ENCODE measurements around the gene UBE2G2.
"Not testable (repeated sequence)": the region's sequence is repeated elsewhere in the genome, so short reads cannot be mapped to it uniquely, and the experiment has no call there.

Gene UBE2G2

DNA sequence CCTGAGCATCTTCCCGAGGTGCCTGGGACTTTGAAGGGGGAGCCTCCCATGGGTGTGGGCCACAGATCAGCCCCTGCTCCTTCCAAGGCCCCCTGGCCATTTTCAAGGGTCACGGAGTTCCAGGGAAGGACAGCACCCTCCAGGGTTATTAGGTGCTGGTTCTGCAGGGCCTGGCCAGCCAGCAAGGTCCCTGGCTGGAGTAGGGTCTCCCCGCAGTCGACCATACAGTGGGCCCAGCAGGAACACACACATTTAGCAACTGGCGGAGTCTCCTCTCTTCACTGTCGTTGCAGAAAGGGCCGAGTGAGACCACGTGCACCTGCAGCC lies 34.0 kb upstream of the UBE2G2 start:
- DNase-seq = no peak

DNA sequence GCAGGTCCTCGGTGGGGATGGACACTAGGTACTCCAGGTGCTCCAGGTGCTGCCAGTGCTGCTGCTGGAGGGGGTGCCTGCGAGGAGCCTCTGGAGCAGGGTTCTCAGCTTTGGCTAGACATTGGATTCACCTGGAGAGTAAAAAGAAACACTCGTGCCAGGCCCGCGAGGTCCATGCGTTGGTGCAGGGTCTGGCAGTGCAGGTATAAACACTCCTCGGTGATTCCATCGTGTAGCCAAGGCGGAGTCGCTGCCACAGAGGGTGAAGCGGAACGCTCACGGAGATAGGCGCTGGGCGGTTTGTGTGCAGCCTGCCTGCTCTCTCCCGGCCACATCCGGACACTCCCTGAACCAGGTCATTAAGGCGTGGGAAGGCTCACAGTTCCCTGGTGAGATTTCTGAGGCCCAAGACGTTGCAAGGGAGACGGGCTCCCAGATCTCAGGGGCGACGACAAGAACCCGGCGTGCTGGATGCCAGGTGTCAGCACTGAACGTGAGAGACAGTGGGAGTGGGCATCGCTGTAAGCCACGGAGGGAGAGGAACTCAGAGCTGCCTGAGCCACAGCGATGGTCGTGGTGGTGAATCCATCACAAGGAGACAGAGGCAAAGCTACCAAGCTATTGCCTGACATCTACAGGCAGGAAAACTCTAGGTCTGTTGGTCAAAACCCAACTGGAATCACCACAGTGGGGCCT lies 33.5 kb upstream of the UBE2G2 start:
- no peak for DNase-seq

GRCh38 chr21:44834231-44834950 lies 32.8 kb upstream of the UBE2G2 start:
- DNase-seq = no peak

DNA sequence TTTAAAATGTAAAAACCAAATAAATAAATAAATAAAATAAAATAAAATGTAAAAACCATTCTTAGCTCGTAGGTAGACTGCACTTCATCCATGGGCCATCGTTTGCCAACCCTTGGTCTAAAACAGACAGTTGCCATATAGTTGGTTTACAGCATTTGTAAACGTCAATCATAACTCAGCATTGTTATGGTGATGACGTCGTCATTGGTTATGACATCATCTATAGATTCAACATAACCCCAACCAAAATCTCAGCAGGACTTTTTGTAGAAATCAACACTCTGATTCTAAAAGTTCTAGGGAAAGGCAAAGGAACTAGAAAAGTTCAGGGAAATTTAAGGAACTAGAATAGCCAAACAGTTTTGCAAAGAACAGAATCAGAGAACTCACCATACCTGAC lies 32.0 kb upstream of the UBE2G2 start:
- DNase-seq = no peak

DNA sequence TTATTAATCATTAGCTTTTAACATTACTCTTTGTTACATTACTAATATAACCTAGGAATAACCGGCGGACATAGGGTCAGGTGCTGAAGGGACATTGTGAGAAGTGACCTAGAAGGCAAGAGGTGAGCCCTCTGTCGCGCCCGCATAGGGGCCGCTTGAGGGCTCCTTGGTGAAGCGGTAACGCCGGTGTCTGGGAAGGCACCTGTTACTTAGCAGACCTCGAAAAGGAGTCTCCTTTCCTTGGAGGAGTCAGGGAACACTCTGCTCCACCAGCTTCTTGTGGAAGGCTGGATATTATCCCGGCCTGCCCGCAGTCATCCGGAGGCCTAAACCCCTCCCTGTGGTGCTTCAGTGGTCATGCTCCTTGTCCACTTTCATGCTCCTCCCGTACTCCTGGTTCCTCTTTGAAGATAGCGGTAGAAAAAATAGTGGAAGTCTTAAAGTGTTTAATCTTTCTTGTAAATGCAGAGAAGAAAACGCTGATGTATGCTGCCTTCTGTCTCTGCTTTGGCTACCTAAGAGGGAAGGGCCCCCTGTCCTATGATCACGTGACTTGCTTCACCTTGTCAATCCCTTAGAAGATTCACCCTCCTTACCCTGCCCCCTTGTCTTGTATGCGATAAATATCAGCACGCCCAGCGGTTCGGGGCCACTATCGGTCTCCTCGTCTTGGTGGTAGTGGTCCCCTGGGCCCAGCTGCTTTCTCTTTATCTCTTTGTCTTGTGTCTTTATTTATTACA lies 31.1 kb upstream of the UBE2G2 start:
- not testable (repeated sequence) for DNase-seq

GRCh38 chr21:44831227-44831860 lies 29.7 kb upstream of the UBE2G2 start:
- DNase-seq = no peak

DNA sequence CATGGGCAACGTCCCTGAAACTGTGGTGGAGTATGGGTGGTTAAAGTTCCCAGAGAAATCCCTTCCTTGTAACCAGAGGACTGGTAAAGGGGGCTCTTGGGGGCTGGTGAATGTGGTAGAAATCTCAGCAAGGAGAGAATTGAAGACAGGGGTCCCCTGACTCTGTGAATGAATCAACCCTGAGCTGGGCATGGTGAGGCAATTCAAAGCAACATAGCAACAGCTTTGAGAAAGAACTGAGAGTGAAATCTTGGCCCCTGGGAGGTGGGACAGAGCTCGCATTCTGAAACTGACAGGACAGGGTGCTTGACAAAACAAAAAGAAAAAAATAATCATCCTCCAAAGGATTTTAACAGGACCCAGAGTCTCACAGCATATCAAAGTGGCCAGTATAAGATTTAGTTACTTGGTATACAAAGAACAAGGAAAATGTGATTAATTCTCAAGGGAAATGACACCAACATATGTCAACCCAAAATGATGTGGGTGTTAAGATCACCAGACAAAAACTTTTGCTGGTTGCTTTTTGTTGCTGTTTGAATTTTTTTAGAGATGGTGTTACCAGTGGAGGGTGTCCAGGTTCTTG lies 28.0 kb upstream of the UBE2G2 start:
- DNase-seq = no peak

GRCh38 chr21:44828362-44829056 lies 26.9 kb upstream of the UBE2G2 start:
- DNase-seq = no peak

GRCh38 chr21:44823179-44823660 lies 21.6 kb upstream of the UBE2G2 start:
- no peak for DNase-seq

- DNase-seq = no peak
These were observed 21.0 kb upstream of the UBE2G2 start for GRCh38 chr21:44822484-44823178.

GRCh38 chr21:44820851-44821250 lies 19.2 kb upstream of the UBE2G2 start:
- DNase-seq = no peak

DNA sequence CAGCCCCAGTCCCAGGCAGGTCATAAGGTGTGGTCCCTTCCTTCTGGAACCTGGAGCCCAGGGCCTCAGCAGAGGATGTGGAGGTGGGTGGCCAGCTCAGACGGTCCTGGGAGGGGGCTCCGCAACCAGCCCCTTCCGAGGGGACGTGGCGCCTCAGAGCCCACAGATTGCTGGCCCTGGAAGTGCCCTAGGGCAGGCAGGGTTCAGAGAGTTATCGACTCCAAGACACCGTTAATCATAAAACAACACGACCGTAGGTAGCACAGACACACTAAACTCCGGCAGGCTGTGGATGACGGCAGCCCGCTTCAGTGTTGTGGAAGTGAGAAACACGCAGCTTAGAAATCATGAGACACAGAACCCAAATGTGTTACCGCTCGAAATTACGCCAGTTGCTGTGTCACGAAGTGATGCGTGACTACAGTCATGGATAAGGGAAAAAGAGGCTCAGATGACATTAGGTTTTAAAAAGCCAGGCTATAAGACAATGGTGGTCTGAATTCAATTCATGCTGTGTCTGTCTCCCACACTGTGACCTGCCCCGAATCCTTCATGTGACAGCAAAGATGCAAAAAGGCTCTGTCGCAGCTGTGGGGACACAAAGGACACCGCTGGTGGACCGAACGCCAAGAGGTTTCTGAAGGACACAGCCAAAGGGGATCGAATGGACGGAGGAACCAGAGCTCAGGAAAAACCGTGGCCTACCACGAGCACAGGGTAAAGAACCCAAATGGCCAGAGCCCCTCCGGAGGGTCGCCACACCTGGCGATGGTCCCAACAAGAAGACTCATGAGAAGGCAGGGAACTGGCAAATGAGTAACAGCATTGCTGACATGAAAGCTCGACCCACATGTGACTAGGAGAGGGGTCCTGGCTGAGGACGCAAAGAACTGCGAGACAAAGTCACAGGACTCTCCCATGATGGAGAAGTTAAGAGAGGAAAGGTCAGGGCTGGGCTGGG lies 17.9 kb upstream of the UBE2G2 start:
- no peak for DNase-seq

DNA sequence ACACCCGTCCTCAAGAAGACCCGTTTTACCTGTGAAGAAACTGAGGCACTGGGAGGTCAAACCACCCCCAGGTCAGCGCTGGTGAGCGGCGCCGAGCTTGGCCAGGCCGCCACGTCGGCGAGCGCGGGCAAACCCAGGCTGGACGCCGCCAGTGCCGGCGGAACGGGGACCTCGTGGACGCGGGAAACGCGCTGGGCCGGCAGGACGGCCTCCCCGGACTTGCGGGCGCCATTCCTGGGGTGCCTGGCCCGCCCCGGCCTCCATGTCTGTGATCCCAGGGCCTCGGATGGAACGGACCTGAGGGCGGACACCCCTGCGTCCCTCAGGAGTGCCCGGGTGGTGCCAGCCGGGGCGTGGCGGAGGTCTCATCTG lies 17.0 kb upstream of the UBE2G2 start:
- DNase-seq = no peak

GRCh38 chr21:44817914-44818639 lies 16.5 kb upstream of the UBE2G2 start, which contains the start of gene SUMO3:
Gene SUMO3, minus strand, starts transcription at chr21:44818062. Its CDS starts 94 bp downstream, at chr21:44817968.
- DNase-seq = peak; percentile 90

- peak; percentile 96 for DNase-seq
These were observed 15.9 kb upstream of the UBE2G2 start for GRCh38 chr21:44817506-44817880.

DNA sequence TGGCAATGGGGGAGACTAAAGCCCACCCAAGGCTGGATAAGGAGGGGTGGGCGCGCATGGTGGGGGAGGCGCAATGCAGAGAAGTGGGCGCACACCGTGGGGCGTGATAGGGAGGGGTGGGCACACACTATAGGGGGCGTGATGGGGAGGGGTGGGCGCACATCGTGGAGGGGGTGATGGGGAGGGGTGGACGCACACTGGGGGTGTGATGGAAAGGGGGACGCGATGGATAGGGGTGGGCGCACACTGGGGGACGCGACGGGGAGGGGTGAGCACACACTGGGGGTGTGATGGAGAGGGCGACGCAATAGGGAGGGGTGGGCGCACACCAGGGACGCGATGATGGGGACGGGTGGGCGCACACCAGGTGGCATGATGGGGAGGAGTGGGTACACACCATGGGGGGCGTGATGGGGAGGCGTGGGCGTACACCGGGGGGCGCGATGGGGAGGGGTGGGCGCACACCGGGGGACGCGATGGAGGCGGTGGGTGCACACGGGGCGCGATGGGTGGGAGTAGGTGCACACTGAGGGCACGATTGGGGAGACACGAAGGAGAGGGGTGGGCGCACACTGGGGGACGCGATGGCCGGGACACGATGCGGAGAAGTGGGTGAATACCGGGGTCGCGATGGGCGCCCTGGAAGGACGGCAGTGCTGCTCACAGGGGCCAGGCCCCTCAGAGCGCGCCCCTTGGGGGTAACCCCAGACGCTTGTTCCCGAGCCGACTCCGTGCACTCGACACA lies 15.3 kb upstream of the UBE2G2 start:
- no peak for DNase-seq

- no peak for DNase-seq
These were observed 14.4 kb upstream of the UBE2G2 start for GRCh38 chr21:44815852-44816628.

DNA sequence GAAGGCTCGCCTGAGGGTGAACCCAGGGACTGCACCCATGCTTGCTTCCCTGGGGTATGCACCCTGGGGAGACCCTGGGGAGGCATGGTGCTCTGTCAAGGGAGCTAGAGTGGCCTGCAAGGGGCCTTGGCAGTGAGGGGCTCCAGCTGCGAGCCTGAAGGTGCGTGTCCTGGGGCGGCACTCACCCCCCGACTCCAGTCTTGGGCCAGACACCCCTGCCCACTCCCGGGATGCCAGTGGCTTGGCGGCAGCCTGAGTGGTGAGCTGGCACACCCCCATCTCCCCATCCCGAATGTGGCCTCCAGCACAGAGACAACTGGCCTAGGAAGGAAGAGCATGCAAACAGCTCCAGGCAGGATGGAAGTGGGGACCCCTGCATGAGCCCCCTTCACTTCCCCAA lies 13.6 kb upstream of the UBE2G2 start:
- no peak for DNase-seq
